Naive thymus-derived CD4-positive, alpha-beta T cell (primary cell): Measurements from ENCODE around the gene PLD4. TPM values are rescaled to one million over a fixed set of nuclear protein-coding genes. Genes with fewer than 3 reads are reported as not detected.

Experiments used
- ATAC-seq: fragments of 150-1000 bp; cut with Tn5 transposase; 2 replicates; pipeline ENCODE4 v1.10.0; 2021; ENCODE audit warnings: mild to moderate bottlenecking, moderate library complexity
- CTCF ChIA-PET: fragments of 350-600 bp; sonication (Branson Sonifier 250); formaldehyde crosslinking; loops from one replicate; lab custom pipeline; 2021; ENCODE audit warnings: antibody characterized with exemption; lab: Charles Lee
- POLR2A ChIA-PET: fragments of 350-600 bp; sonication (Branson Sonifier 250); formaldehyde crosslinking; loops from one replicate; lab custom pipeline; 2021; ENCODE audit warnings: antibody characterized with exemption, inconsistent platforms; lab: Charles Lee
- DNase-seq, 9 donors: peaks; one replicate each; pipeline versions ENCODE4 v3.0.0 to v3.0.0-alpha.2; 2020 to 2022; ENCODE audit warnings: mixed read lengths in 1 of 9
- H3K27ac ChIP-seq: one replicate; pipeline ENCODE4 v1.7.0; 2013; ENCODE audit warnings: mild to moderate bottlenecking, low read depth, low read length, moderate library complexity
- H3K27me3 ChIP-seq, 2 donors: one replicate each; pipeline ENCODE4 v1.7.0; 2013; ENCODE audit warnings: low read length in 2 of 2, mild to moderate bottlenecking in 2 of 2, moderate library complexity in 2 of 2; ENCODE audit not compliant: control insufficient read depth in 2 of 2, insufficient read depth in 2 of 2
- H3K36me3 ChIP-seq, 3 experiments: 1 replicate in 2 of 3; 2 replicates in 1 of 3; pipeline ENCODE4 v1.7.0; 2013; ENCODE audit warnings: low read length in 3 of 3, mild to moderate bottlenecking in 3 of 3, moderate library complexity in 1 of 3; ENCODE audit not compliant: insufficient read depth in 3 of 3, control insufficient read depth in 2 of 3
- H3K4me1 ChIP-seq, 2 donors: one replicate each; pipeline ENCODE4 v1.7.0; 2013; ENCODE audit warnings: low read length in 2 of 2, mild to moderate bottlenecking in 2 of 2, moderate library complexity in 1 of 2; ENCODE audit not compliant: control insufficient read depth in 2 of 2, insufficient read depth in 2 of 2
- H3K4me3 ChIP-seq: 2 replicates; pipeline ENCODE4 v1.7.0; 2013; ENCODE audit warnings: mild to moderate bottlenecking, low read length
- H3K9me3 ChIP-seq, 3 experiments: 1 replicate in 2 of 3; 2 replicates in 1 of 3; pipeline ENCODE4 v1.7.0; 2013; ENCODE audit warnings: low read length in 3 of 3; ENCODE audit not compliant: control insufficient read depth in 2 of 3
- H3K27ac Mint-ChIP-seq, 9 donors: one replicate each; pipeline ENCODE4 v1.8.0; 2020 to 2022; ENCODE audit warnings: mixed read lengths in 9 of 9, mild to moderate bottlenecking in 8 of 9, moderate library complexity in 5 of 9, inconsistent platforms in 2 of 9
- H3K27me3 Mint-ChIP-seq, 5 donors: one replicate each; pipeline ENCODE4 v1.8.0; 2021 to 2022; ENCODE audit warnings: mixed read lengths in 5 of 5, mild to moderate bottlenecking in 1 of 5
- H3K36me3 Mint-ChIP-seq, 5 donors: one replicate each; pipeline ENCODE4 v1.8.0; 2020 to 2022; ENCODE audit warnings: mixed read lengths in 5 of 5, mild to moderate bottlenecking in 3 of 5, inconsistent platforms in 1 of 5
- H3K4me1 Mint-ChIP-seq, 7 donors: one replicate each; pipeline ENCODE4 v1.8.0; 2020 to 2022; ENCODE audit warnings: mixed read lengths in 7 of 7, mild to moderate bottlenecking in 3 of 7, inconsistent platforms in 1 of 7
- H3K4me3 Mint-ChIP-seq, 10 donors: one replicate each; pipeline ENCODE4 v1.8.0; 2020 to 2022; ENCODE audit warnings: mild to moderate bottlenecking in 10 of 10, mixed read lengths in 10 of 10, moderate library complexity in 6 of 10, inconsistent platforms in 2 of 10
- H3K9me3 Mint-ChIP-seq, 11 donors: one replicate each; pipeline ENCODE4 v1.8.0; 2020 to 2022; ENCODE audit warnings: mixed read lengths in 11 of 11, mild to moderate bottlenecking in 4 of 11, inconsistent platforms in 1 of 11, moderate library complexity in 1 of 11
- intact Hi-C, 2 donors: fragments of 100-400 bp; cut with micrococcal nuclease; formaldehyde crosslinking; loops; one replicate each; pipeline ENCODE4 v1.15.1; 2023
- polyA plus RNA-seq, 2 donors: library from polyadenylated mRNA; unstranded; fragments of 300-500 nt; fragmentation: Illumina TruSeq; gene quantifications; one replicate each; pipeline ENCODE4 v1.2.3, GENCODE V29; 2021
- total RNA-seq, 6 experiments: library from RNA in 5 of 6; stranded (reverse) in 5 of 6; gene quantifications; 1 replicate in 5 of 6; 2 replicates in 1 of 6; pipeline ENCODE4 v1.2.3 and lab custom pipeline; 2021 to 2026

The PLD4 gene
- total and polyA plus RNA-seq, 7 experiments from 2014 or later = 0.10 to 32.0 (median 0.80) TPM; not detected in 1

- no peak overlapping the region for H3K4me3 Mint-ChIP-seq
- ChIA-PET CTCF (no interaction called here), POLR2A (no interaction called here)
- no peaks in the 10 kb centered on the region for H3K9me3 ChIP-seq
- peaks cover 0 to 4% (median 0%) of the 10 kb centered on the region in 11 donors for H3K9me3 Mint-ChIP-seq
- no peaks in the 10 kb centered on the region for H3K36me3 ChIP-seq
- H3K27ac ChIP-seq = no peak overlapping the region
- no peaks in the 10 kb centered on the region for H3K4me1 ChIP-seq
- H3K27ac Mint-ChIP-seq = no peak overlapping the region
- no peaks in the 10 kb centered on the region for H3K27me3 ChIP-seq
- H3K4me1 Mint-ChIP-seq = peaks cover 0 to 2% (median 0%) of the 10 kb centered on the region in 7 donors
- peaks cover 0 to 4% (median 0%) of the 10 kb centered on the region in 5 donors for H3K27me3 Mint-ChIP-seq
- ATAC-seq = peak; percentile 51
- H3K36me3 Mint-ChIP-seq = no peaks in the 10 kb centered on the region
- intact Hi-C loops = no loop called here
- no peak for DNase-seq
- H3K4me3 ChIP-seq = no peak overlapping the region
Measured at GRCh38 chr14:104926619-104927431, 2.1 kb downstream of the PLD4 start.

DNA sequence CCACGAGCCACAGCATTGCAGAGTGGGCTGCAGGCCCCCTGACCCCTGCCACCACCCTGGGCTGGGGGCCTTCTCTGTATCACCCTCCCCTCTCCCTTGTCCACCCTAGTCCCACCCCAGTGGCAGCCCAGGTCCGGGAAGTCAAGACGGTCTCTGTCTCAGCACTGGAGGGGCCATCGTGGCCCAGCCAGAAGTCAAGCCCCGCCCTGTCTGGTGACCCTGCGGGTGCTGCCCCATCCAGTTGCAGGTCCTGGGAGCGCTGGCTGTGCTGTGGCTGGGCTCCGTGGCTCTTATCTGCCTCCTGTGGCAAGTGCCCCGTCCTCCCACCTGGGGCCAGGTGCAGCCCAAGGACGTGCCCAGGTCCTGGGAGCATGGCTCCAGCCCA, 2.7 kb downstream of the PLD4 start:
- no peak overlapping the region for H3K4me3 ChIP-seq
- H3K27ac Mint-ChIP-seq = no peak overlapping the region
- CTCF ChIA-PET = no interaction called here

GRCh38 chr14:104927901-104928300, 3.2 kb downstream of the PLD4 start:
- POLR2A ChIA-PET = no interaction called here
- Histone ChIP-seq H3K27ac (no peak overlapping the region), H3K36me3 (no peaks in the 10 kb centered on the region), H3K4me3 (no peak overlapping the region), H3K27me3 (no peaks in the 10 kb centered on the region), H3K4me1 (no peaks in the 10 kb centered on the region), H3K9me3 (no peaks in the 10 kb centered on the region)
- intact Hi-C loops = no loop called here
- Mint-ChIP-seq H3K9me3 (peaks cover 0 to 4% (median 0%) of the 10 kb centered on the region in 11 donors), H3K27ac (no peak overlapping the region), H3K4me3 (no peak overlapping the region), H3K4me1 (peaks cover 0 to 2% (median 0%) of the 10 kb centered on the region in 7 donors), H3K36me3 (no peaks in the 10 kb centered on the region), H3K27me3 (peaks cover 0 to 4% (median 0%) of the 10 kb centered on the region in 5 donors)
- DNase-seq (no peak), ATAC-seq (no peak)
- CTCF ChIA-PET = no interaction called here

More for the DNA sequence above, 2.7 kb downstream of the PLD4 start:
- Mint-ChIP-seq H3K36me3 (no peaks in the 10 kb centered on the region), H3K4me3 (no peak overlapping the region), H3K27me3 (peaks cover 0 to 4% (median 0%) of the 10 kb centered on the region in 5 donors), H3K9me3 (peaks cover 0 to 4% (median 0%) of the 10 kb centered on the region in 11 donors), H3K4me1 (peaks cover 0 to 2% (median 0%) of the 10 kb centered on the region in 7 donors)
- Histone ChIP-seq H3K27me3 (no peaks in the 10 kb centered on the region), H3K9me3 (no peaks in the 10 kb centered on the region), H3K27ac (no peak overlapping the region), H3K4me1 (no peaks in the 10 kb centered on the region), H3K36me3 (no peaks in the 10 kb centered on the region)
- POLR2A ChIA-PET = no interaction called here
- intact Hi-C loops = no loop called here
- ATAC-seq (no peak), DNase-seq (no peak)

GRCh38 chr14:104928391-104929133, 3.9 kb downstream of the PLD4 start:
- intact Hi-C loops = no loop called here
- Mint-ChIP-seq H3K27ac (no peak overlapping the region), H3K4me3 (no peak overlapping the region), H3K9me3 (peaks cover 0 to 4% (median 0%) of the 10 kb centered on the region in 11 donors), H3K36me3 (no peaks in the 10 kb centered on the region), H3K27me3 (peaks cover 0 to 4% (median 0%) of the 10 kb centered on the region in 5 donors), H3K4me1 (peaks cover 0 to 2% (median 0%) of the 10 kb centered on the region in 7 donors)
- H3K27me3 ChIP-seq = no peaks in the 10 kb centered on the region
- H3K4me1 ChIP-seq = no peaks in the 10 kb centered on the region
- H3K36me3 ChIP-seq = no peaks in the 10 kb centered on the region
- no peaks in the 10 kb centered on the region for H3K9me3 ChIP-seq
- DNase-seq = no peak
- H3K27ac ChIP-seq = no peak overlapping the region
- ChIA-PET CTCF (interaction anchor here (0.6 to 1.3 kb wide), 2 partner anchors 11 to 579 kb away, joined by 3 to 4 read pairs; no protein-coding TSS in a partner anchor), POLR2A (no interaction called here)
- ATAC-seq = no peak
- no peak overlapping the region for H3K4me3 ChIP-seq

- no peak overlapping the region for H3K4me3 ChIP-seq
- peaks cover 0 to 4% of the 10 kb centered on the region in 2 donors for H3K4me1 ChIP-seq
- peaks cover 1 to 5% (median 4%) of the 10 kb centered on the region in 7 donors for H3K4me1 Mint-ChIP-seq
- peak overlapping the region in 1 of 9 donors; percentile 81 for H3K27ac Mint-ChIP-seq
- no peaks in the 10 kb centered on the region for H3K36me3 ChIP-seq
- no peak overlapping the region for H3K27ac ChIP-seq
- no peak overlapping the region for H3K4me3 Mint-ChIP-seq
- intact Hi-C loops = no loop called here
- peaks cover 0 to 6% (median 3%) of the 10 kb centered on the region in 5 donors for H3K27me3 Mint-ChIP-seq
- CTCF ChIA-PET = interaction anchor here (1.0 to 1.3 kb wide), 2 partner anchors 10 to 163 kb away, joined by 3 read pairs; no protein-coding TSS in a partner anchor
- H3K9me3 ChIP-seq = no peaks in the 10 kb centered on the region
- POLR2A ChIA-PET = no interaction called here
- ATAC-seq (no peak), DNase-seq (peak in 1 of 9 donors; percentile 19)
- H3K27me3 ChIP-seq = no peaks in the 10 kb centered on the region
- H3K36me3 Mint-ChIP-seq = peaks cover 0 to 2% (median 0%) of the 10 kb centered on the region in 5 donors
- H3K9me3 Mint-ChIP-seq = no peaks in the 10 kb centered on the region
Measured at GRCh38 chr14:104929268-104930230, 4.9 kb downstream of the PLD4 start.
